Right lobe of liver (tissue), 6 donors: ENCODE results near the gene CHKA. TPM values are rescaled to one million over a fixed set of nuclear protein-coding genes. Genes with fewer than 3 reads are reported as not detected.

Experiments
- ATAC-seq, 4 donors: fragments of 200-7000 bp; cut with Tn5 transposase; one replicate each; pipeline ENCODE4 v1.9.1; 2020; ENCODE audit warnings: mild to moderate bottlenecking in 4 of 4, moderate library complexity in 4 of 4
- DNase-seq, 3 donors: peaks; one replicate each; pipeline ENCODE4 v3.0.0-alpha.2; 2020
- H3K27ac ChIP-seq, 3 donors: fragments of 200-600 bp; one replicate each; pipeline ENCODE4 v1.8.0; 2022
- H3K27me3 ChIP-seq, 2 donors: fragments of 200-600 bp; one replicate each; pipeline ENCODE4 v1.8.0; 2022
- H3K36me3 ChIP-seq, 4 donors: fragments of 200-600 bp; sonication (generic) in 1 of 4; one replicate each; pipeline versions ENCODE4 v1.5.1 to v1.8.0; 2017 to 2022; ENCODE audit warnings: control low read depth in 1 of 4
- H3K4me1 ChIP-seq, 4 donors: fragments of 200-600 bp; sonication (generic) in 1 of 4; one replicate each; pipeline versions ENCODE4 v1.5.1 to v1.8.0; 2017 to 2022; ENCODE audit warnings: control low read depth in 1 of 4
- H3K4me3 ChIP-seq, 3 donors: fragments of 200-600 bp; one replicate each; pipeline ENCODE4 v1.8.0; 2022
- H3K9me3 ChIP-seq, 4 donors: fragments of 200-600 bp; sonication (generic) in 1 of 4; one replicate each; pipeline versions ENCODE4 v1.5.1 to v1.8.0; 2017 to 2022; ENCODE audit warnings: control low read depth in 1 of 4
- CTCF ChIP-seq, 4 donors: fragments of 200-600 bp in 3 of 4; fragments of 450-650 bp in 1 of 4; IDR thresholded peaks; one replicate each; pipeline versions ENCODE4 v1.5.1 to v1.8.0; 2016 to 2022; ENCODE audit warnings: antibody characterized with exemption in 4 of 4, mild to moderate bottlenecking in 2 of 4
- POLR2A ChIP-seq: fragments of 450-650 bp; IDR thresholded peaks from one replicate; pipeline ENCODE4 v1.6.1; 2017; ENCODE audit warnings: antibody characterized with exemption, mild to moderate bottlenecking
- WGBS: methylation state at CpG from one replicate; pipeline ENCODE4 v1.1.6; 2018; ENCODE audit warnings: low coverage, low lambda C conversion rate; ENCODE audit not compliant: insufficient coverage; ENCODE audit errors: missing lambda C conversion rate; 5-methylcytosine and 5-hydroxymethylcytosine counted together
- intact Hi-C, 2 donors: fragments of 100-400 bp; cut with DNase I; formaldehyde crosslinking; loops; one replicate each; pipeline versions ENCODE4 v1.11.2 to v1.14.1; 2022
- total RNA-seq, 6 experiments: library from RNA; depleted of rRNA in 2 of 6; stranded (reverse); fragments of >200 nt in 2 of 6; fragmentation: NEBNext Ultra II Directional in 3 of 6; extraction: Animal tissue kit (Norgen Biotek cat#: 25700) in 3 of 6; gene quantifications; one replicate each; pipeline versions ENCODE4 v1.1.0 to v1.2.4, GENCODE V29; 2016 to 2023
- donor health status: DM: no; HTN: yes; CAD: no.
- donor health status: DM: no; HTN: no; CAD: no.
- donor health status: DM: no; HTN: no; CAD: no.
- donor health status: DM: no; HTN: yes; CAD: no.
- donor health status: DM: no; HTN: yes; CAD: no.

The CHKA gene
- total RNA-seq, 6 experiments from 2014 or later: 15.1 to 35.8 (median 28.5) TPM

- TF ChIP-seq POLR2A (no peak), CTCF (IDR thresholded peaks at IDR 0.05) (no peak)
- Histone ChIP-seq H3K4me1 (peaks cover 0 to 3% (median 0%) of the 10 kb centered on the region in 4 donors), H3K36me3 (peaks cover 0 to 4% (median 0%) of the 10 kb centered on the region in 4 donors), H3K27me3 (no peaks in the 10 kb centered on the region), H3K4me3 (no peak overlapping the region), H3K9me3 (no peaks in the 10 kb centered on the region), H3K27ac (no peak overlapping the region)
- ATAC-seq (no peak), DNase-seq (no peak)
- WGBS: 82% methylated on average over 2 of the region's 2 CpGs
- intact Hi-C loops: no loop called here
Observed at GRCh38 chr11:68092411-68092810, 28.8 kb downstream of the CHKA start.

GRCh38 chr11:68090706-68091105, 30.5 kb downstream of the CHKA start:
- WGBS: 43% methylated on average over 6 of the region's 6 CpGs

GRCh38 chr11:68090287-68090686, 30.9 kb downstream of the CHKA start:
- ATAC-seq: no peak
- no peaks in the 10 kb centered on the region for H3K9me3 ChIP-seq
- H3K27ac ChIP-seq: peak overlapping the region in 1 of 3 donors; percentile 21
- DNase-seq: no peak
- no peak overlapping the region for H3K4me3 ChIP-seq
- intact Hi-C loops: no loop called here
- H3K4me1 ChIP-seq: peaks cover 0 to 3% (median 0%) of the 10 kb centered on the region in 4 donors
- H3K27me3 ChIP-seq: no peaks in the 10 kb centered on the region
- WGBS: 65% methylated on average over 1 of the region's 1 CpG
- TF ChIP-seq CTCF (IDR thresholded peaks at IDR 0.05): no peak
- TF ChIP-seq POLR2A: no peak
- H3K36me3 ChIP-seq: peaks cover 0 to 4% (median 0%) of the 10 kb centered on the region in 4 donors

More at GRCh38 chr11:68090706-68091105, 30.5 kb downstream of the CHKA start:
- intact Hi-C loops: no loop called here
- ATAC-seq (peak; percentile 68 to 89 (median 85)), DNase-seq (no peak)
- H3K27ac ChIP-seq: peak overlapping the region in 1 of 3 donors; percentile 21
- no peak overlapping the region for H3K4me3 ChIP-seq
- TF ChIP-seq POLR2A: no peak
- no peak for TF ChIP-seq CTCF (IDR thresholded peaks at IDR 0.05)
- peaks cover 0 to 4% (median 0%) of the 10 kb centered on the region in 4 donors for H3K36me3 ChIP-seq
- peaks cover 0 to 3% (median 0%) of the 10 kb centered on the region in 4 donors for H3K4me1 ChIP-seq
- no peaks in the 10 kb centered on the region for H3K9me3 ChIP-seq
- no peaks in the 10 kb centered on the region for H3K27me3 ChIP-seq

GRCh38 chr11:68089679-68090078, 31.5 kb downstream of the CHKA start:
- ATAC-seq (no peak), DNase-seq (no peak)
- 99% methylated on average over 8 of the region's 8 CpGs for WGBS
- no peak overlapping the region for H3K27ac ChIP-seq
- TF ChIP-seq POLR2A (no peak), CTCF (IDR thresholded peaks at IDR 0.05) (no peak)
- no peak overlapping the region for H3K4me3 ChIP-seq
- peaks cover 0 to 3% (median 0%) of the 10 kb centered on the region in 4 donors for H3K4me1 ChIP-seq
- H3K9me3 ChIP-seq: no peaks in the 10 kb centered on the region
- H3K27me3 ChIP-seq: no peaks in the 10 kb centered on the region
- H3K36me3 ChIP-seq: peaks cover 0 to 4% (median 0%) of the 10 kb centered on the region in 4 donors
- intact Hi-C loops: no loop called here
